GM18861 (cell line): Measurements from ENCODE around the gene MYO7B.

Experiments used
- ATAC-seq: cut with Tn5 transposase; IDR thresholded peaks from one replicate; pipeline ENCODE4 v1.9.1; 2021; ENCODE audit not compliant: unreplicated experiment

The MYO7B gene

GRCh38 chr2:127623388-127624319, 88.2 kb downstream of the MYO7B start:
- ATAC-seq, result no peak

DNA sequence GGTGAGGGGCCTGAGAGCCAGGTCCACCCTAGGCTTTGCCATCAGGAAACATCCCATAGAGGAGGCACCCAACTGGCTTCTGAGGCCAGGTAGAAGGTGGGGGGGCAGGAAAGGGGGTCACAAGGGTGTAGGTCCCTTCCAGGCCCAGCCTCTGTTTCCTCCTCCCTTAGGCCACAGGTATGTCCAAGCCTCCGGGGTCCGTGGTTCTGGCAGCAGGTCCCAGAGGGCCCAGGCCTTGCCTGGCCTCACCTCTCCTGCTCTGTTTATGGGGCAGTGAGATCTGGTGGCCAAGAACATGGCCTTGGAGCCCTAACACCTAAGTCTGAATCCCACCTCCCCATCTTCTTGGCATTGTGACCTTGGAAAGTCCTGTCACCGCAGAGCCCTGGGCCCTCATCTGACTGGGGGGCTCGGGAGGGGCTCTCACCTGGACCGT, 88.9 kb downstream of the MYO7B start:
- no peak for ATAC-seq

- no peak for ATAC-seq
These were observed 89.5 kb downstream of the MYO7B start for GRCh38 chr2:127624756-127625571.

DNA sequence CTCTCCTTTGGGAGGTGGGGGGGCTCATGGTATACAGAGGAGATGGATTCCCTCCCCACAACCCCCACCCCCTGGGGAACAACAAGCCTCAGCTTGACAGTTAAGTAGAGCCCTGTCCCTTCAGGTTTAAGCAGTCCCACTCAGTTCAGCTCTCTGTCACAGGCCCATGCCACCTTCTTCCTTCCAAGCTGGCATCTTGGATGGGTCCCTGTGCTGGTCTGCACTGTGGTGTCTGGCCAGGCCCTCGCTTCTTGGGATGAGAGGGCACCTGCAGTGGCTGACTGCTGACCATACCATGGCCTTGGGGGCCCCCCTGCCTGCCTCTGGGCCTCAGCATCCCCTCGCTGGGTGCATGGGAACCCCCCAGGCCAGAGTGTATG, 90.1 kb downstream of the MYO7B start:
- no peak for ATAC-seq

- no peak for ATAC-seq
These were observed 90.7 kb downstream of the MYO7B start for GRCh38 chr2:127626175-127626574.

- no peak for ATAC-seq
These were observed 91.6 kb downstream of the MYO7B start for GRCh38 chr2:127626917-127627739.

GRCh38 chr2:127627740-127628571, 92.5 kb downstream of the MYO7B start:
- ATAC-seq, result no peak

- no peak for ATAC-seq
These were observed 93.5 kb downstream of the MYO7B start for GRCh38 chr2:127628767-127629614.

DNA sequence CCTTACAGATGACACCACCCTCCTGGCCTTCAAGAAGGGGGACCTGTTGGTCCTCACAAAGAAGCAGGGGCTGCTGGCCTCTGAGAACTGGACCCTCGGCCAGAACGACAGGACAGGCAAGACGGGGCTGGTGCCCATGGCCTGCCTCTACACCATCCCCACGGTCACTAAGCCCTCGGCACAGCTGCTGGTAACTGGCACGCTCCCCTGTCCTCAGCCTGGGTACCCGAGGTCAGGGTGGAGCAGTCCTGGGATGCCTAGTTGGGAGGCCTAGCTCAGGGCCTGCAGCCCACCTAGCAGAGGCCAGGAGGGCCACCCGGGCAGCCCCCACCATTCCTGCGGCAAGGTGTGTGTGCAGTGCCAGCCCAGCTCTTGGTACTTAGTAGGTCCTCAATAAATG, 94.2 kb downstream of the MYO7B start:
- no peak for ATAC-seq

- no peak for ATAC-seq
These were observed 94.8 kb downstream of the MYO7B start for GRCh38 chr2:127630096-127630863.

- no peak for ATAC-seq
These were observed 95.5 kb downstream of the MYO7B start for GRCh38 chr2:127630864-127631540.

DNA sequence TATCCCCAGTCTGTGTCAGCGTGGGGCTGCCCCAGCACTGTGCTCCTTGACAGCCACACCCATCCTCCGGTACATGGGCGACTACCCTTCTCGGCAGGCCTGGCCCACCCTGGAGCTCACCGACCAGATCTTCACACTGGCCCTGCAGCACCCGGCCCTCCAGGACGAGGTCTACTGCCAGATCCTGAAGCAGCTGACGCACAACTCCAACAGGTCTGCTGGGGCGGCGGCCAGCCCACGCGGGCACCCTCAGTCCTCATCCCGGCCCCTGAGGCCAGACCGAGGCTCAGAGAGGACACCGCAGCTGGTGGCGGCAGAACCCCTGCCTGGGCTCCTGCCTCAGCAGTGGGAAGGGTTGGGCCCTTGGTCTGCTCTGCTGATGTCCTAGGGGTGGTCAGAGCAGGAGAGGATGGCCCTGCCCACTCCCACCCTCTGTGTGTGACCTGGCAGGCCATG, 96.1 kb downstream of the MYO7B start:
- ATAC-seq, result no peak

- ATAC-seq, result no peak
These were observed 96.6 kb downstream of the MYO7B start for GRCh38 chr2:127631997-127632581.

DNA sequence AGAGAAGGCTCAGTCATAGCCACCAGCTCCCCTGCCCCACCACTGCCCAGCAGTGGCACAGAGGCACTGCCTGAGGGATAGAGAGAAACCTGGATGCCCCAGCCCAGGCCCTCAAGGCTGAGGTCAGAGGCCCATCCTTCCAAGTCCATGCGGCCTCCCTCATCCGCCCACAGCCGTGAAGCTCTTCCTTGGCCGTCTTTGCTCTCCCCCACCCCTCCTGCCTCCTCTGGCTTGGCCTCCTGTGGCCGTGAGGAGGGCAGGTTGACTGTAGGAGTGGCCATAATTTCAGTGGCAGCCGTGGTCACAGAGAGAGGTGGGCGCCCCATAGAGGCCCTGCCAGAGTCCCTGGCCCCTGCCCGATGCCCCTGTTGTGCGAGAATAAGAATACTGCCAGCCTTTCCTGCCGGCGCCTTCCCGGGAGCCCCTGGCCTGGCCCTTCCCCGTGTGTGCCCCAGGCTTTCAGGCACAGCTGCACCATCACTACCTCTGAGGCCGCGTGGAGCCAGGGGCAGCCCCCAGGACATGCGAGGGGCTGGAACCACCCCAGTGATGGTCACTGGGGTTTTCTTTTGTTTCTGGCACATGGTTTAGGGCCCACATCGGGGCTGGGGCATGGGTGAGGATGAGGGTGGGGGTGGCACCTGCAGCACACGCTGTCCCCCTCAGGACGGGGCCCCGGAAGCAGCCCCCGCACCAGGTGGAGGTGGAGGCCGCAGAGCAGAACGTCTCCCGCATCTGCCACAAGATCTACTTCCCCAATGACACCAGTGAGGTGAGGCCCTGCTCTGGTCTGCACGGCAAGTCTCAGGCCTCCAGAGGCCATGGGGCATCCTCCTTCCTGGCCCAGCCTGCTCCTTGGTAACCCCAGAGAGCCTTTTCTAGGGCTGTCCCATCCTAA, 97.4 kb downstream of the MYO7B start:
- no peak for ATAC-seq

GRCh38 chr2:127633556-127634065, 98.1 kb downstream of the MYO7B start:
- ATAC-seq, result no peak

DNA sequence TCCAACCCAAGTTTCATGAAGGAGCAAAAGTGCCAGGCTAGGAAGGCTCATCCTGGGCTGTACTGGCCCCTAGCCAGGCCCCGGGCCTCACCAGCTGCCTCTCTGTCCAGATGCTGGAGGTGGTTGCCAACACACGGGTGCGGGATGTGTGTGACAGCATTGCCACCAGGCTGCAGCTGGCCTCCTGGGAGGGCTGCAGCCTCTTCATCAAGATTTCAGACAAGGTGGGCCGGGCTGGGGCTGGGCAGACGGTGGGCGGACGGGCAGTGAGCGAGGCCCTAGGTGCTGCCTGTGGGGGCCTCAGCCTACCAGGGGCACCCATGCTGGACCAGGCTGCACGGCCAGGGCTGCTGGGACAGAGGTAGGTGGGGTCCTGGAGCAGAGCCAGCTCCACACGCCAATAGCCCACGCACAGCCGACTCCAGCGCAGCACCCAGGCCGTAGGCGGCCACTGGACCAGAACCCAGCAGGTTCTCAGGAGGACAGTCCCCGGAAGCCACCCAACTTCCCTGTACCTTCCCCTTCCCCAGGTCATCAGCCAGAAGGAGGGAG, 98.7 kb downstream of the MYO7B start:
- ATAC-seq, result no peak
